HL-60 (cell line): Measurements from ENCODE around the gene CHCHD3.

ENCODE experiments used
- GABPA ChIP-seq: IDR thresholded peaks from 2 replicates; pipeline ENCODE4 v1.6.1; 2012; ENCODE audit warnings: low read depth
- POLR2AphosphoS5 ChIP-seq: IDR thresholded peaks from 2 replicates; pipeline ENCODE4 v1.6.1; 2012; ENCODE audit warnings: low read depth
- REST ChIP-seq: IDR thresholded peaks from 2 replicates; pipeline ENCODE4 v1.6.1; 2012; ENCODE audit warnings: low read depth; ENCODE audit not compliant: insufficient replicate concordance
- TF ChIP-seq, protein P1 (sequence below): IDR thresholded peaks from one replicate; pipeline ENCODE4 v1.5.1; 2011; ENCODE audit warnings: low read length, control low read depth, inconsistent platforms; ENCODE audit not compliant: insufficient read depth

DNA sequence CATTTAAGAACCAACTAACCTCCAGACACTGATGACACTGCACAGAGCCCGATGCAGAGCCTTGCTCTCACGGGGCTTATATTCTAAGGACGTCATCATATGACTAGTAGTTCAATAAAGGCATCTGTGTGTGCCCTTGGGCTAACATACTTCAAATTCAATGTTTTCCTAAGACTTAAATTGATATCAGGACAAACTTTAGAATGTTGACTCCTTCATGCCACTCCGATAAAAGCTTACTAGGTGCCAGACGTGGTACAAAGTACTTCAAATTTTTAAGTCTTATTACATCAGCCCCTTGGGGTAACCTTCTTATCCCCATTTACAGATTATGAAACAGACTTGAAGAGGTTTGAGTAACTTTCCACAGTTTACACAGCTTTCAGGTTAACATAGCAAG lies 314.5 kb downstream of the CHCHD3 start:
- TF ChIP-seq POLR2AphosphoS5, result no peak
- TF ChIP-seq, protein P1, sequence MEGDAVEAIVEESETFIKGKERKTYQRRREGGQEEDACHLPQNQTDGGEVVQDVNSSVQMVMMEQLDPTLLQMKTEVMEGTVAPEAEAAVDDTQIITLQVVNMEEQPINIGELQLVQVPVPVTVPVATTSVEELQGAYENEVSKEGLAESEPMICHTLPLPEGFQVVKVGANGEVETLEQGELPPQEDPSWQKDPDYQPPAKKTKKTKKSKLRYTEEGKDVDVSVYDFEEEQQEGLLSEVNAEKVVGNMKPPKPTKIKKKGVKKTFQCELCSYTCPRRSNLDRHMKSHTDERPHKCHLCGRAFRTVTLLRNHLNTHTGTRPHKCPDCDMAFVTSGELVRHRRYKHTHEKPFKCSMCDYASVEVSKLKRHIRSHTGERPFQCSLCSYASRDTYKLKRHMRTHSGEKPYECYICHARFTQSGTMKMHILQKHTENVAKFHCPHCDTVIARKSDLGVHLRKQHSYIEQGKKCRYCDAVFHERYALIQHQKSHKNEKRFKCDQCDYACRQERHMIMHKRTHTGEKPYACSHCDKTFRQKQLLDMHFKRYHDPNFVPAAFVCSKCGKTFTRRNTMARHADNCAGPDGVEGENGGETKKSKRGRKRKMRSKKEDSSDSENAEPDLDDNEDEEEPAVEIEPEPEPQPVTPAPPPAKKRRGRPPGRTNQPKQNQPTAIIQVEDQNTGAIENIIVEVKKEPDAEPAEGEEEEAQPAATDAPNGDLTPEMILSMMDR, result no peak
- no peak for TF ChIP-seq REST
- TF ChIP-seq GABPA, result no peak
